Measurements from ENCODE around the gene MDH1.
"Not testable (repeated sequence)": the region's sequence is repeated elsewhere in the genome, so short reads cannot be mapped to it uniquely, and the experiment has no call there.

MDH1 gene

DNA sequence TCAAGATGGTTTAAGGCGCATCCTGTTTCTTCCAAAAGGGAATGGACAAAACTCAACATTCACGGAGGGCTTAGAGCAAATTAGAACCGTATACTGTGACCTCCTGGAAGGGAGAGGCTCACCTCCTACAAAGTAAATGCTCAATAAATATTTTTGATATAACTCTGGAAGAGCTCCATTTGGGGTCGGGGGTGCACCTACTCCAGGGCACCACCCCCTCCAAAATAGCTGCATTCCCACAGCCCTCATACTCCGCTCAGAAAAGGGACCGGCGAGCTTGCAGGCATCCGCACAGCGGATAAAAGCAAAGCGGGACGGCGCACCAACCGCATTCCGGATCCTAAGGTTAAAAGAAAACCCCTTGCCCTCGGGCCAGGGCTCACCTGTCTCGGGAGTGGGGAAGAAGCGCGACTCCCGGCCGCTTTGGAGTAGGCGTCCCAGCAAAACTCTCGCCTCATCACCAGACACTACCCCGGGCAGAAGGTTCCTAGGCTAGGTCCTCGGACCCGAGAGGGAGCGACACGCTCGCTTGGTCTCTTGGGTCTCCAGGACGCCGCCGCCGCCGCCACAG, 864 bp upstream of the MDH1 start:
- in situ Hi-C loops (cut with MboI; ENCODE audit: low sequenced_read_pairs) = no loop called here

DNA sequence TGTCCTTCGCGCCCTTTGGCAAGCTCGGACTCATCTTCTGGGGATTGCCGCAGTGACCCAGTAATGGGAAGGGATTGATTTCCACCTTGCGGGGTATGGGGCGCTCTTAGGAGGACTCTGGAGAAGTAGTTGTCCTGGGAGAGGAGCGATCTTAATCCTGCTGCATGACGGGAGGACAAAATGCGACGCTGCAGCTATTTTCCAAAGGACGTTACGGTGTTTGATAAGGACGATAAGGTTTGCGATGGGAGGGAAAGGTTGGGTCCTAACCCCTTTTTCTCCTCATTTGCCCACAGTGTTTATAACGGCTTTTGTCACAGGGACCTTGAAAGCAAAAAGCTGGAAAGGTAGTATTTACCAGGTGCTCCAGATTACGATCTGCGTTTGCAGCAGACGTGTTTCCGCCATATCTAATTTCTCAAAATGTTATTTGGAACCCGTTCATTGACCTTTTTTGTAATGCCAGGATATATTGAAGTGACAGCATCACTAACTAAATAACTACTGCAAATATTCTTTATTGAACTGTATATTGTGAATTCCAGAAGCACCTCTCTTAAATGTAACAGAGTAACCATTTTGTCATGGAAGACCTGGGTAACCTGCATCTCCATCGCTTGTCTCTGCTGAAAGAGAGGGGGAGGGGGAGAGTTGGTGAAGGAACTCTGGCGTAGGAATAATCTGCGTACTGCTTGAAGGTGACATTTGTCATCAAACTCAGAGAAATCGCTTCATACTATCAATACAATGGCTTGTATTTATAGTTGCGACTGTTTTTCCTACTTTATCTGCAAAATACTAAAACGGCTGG, 590 bp downstream of the MDH1 start:
- in situ Hi-C loops (cut with MboI; ENCODE audit: low sequenced_read_pairs) = no loop called here

DNA sequence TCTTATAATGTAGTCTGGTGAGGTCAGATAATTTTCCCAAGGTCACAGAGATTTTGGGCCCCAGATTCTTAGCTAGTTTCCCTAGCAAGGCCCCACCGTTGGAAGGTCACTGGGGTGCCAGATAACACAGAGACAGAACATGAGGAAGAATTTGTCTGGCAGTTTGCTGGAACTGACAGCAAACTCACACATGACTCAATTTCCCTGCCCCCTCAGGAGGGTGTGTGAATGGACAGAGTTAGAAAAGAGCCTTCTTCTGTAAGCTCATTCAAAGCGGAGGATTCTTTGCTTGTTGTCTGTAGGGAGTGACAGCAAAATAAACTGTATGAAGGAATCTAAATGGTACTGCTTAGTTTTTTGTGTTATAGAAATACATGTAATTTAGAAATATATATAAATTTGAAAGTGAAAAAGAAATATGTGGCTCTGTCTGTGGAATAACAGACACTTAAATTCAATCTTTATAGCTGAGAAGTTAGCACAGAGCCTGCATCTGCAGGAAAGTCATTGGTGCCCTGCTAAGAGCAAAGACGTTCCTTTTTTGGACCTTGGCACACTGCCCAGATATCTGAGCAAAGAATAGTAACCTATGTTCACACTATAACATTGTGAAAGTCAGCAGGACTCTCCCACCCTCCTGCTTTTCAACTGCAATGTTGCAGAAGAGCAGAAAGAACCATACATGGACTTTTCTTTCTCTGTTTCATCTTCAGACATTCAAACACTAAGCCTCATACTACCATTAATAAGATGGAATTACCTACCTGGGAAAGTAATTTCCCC, 2.1 kb downstream of the MDH1 start:
- in situ Hi-C loops (cut with MboI; ENCODE audit: low sequenced_read_pairs) = no loop called here

DNA sequence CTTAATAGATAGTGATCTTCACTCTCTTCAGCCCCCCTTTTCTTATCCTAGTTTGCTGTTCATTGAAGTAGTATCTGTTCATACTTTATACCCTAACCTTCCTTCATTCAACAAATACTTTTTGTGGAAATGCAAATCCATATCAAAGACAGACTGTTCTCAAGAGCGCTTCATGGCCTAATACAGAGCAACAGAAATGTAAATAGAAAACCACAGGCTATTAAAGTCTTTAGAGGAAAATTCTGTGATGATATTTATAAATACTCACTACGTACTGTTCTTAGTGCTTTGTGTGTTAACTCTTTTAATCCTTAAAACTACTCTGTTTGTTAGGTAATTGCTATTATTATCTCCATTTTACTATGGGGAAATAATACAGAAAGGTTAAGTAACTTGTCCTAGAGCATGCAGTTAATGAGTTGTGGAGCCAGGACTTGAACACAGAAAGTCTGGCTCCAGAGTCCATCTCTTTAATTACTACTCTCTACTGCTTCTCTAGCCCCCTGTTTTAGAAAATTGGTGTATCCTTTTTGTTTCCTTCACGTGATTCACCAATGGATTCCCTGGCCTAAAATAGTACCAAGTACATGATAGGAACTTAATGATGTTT, 2.9 kb downstream of the MDH1 start:
- in situ Hi-C loops (cut with MboI; ENCODE audit: low sequenced_read_pairs) = no loop called here

DNA sequence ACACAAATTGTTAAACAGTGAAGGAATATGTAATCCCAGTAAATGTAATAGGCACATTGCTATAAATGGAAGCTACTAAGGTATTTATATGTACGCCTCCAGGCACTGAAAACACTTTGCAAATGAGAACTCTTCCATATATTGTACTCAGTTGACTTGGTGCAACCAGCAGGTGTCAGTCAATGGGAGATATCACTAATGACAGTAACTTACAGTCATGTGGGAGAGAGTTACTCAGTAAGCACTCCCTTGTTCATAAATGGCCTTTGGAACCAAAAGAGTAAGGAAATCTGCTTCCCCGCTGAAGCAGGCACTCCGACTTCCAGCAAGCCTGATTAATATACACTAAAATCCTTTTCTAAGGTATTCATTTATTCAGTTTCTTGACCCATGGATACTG, 5.9 kb downstream of the MDH1 start:
- in situ Hi-C loops (cut with MboI; ENCODE audit: low sequenced_read_pairs) = no loop called here

DNA sequence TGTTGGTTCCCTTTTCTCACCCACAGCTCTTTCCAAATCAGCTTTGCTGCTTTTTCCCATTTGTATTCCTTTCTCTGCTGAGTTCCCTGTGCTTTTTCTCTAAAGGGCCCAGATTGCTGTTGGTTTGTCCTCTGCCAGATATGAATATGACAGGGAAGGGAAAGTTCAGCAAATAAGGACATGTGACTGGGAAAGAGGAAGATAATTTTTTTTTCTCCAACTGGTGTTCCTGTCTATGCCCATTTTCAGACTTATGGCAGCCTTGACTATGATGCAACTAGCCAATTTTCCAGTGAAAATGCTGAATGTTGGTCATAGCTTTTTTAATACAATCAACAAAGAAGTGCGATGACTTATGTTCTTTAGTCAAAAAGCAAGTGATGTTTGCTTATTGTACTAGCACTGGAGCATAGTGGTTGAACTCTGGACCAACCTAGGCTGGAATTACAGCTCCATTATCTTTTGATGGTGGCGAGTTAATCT, 7.7 kb downstream of the MDH1 start:
- in situ Hi-C loops (cut with MboI; ENCODE audit: low sequenced_read_pairs) = no loop called here

DNA sequence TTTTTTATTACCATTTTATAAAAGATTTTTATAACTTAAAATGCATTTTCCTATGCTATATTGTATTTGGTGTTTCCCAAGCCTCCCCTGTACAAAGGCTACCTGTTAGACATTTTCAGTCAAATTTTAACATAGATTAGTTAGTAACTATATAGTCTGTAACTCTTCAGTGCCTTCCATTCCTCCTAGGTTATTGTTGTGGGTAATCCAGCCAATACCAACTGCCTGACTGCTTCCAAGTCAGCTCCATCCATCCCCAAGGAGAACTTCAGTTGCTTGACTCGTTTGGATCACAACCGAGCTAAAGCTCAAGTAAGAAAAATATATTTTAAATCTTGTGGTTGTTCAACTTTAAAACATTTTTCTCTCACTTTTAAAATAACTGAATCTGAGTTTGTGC, 10.2 kb downstream of the MDH1 start:
- in situ Hi-C loops (cut with MboI; ENCODE audit: low sequenced_read_pairs) = no loop called here

DNA sequence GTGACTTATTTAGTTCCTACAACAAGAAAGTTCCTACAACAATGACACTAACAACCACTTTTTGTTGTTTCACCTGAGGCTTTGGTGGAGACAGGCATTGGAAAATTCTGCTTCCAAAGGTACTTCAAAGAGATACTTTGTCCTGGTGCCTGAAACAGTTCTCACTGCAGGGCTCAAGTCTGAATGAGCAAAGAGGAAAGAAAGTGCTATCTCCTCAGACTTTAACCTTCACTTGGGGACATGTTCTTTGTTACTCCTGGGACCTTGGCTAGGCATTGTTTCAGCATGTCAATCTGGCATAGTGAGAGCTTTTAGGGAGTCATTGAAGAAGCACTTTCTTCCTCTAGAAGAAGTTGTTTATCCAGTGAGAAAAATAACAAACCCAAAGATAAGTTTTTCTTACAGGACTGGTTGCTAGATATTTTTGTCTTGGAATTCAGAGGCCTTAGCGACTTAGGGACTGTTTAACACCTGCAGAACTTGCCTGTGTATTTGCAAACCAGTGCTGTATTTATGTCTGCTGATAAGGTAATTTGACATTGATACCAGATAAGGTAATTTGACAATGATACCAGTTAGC, 12.2 kb downstream of the MDH1 start:
- in situ Hi-C loops (cut with MboI; ENCODE audit: low sequenced_read_pairs) = no loop called here

DNA sequence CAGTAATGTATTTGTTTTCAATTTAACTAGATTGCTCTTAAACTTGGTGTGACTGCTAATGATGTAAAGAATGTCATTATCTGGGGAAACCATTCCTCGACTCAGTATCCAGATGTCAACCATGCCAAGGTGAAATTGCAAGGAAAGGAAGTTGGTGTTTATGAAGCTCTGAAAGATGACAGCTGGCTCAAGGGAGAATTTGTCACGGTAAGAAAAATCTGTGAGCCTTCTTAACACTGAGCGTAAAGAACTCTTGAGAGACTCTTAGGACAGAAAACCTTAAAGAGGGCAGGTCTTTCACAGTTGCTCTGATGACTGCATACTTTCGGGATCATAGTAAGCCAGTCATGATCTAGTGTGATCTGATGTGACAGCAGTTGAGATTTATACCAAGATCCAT, 15.9 kb downstream of the MDH1 start:
- in situ Hi-C loops (cut with MboI; ENCODE audit: low sequenced_read_pairs) = no loop called here

DNA sequence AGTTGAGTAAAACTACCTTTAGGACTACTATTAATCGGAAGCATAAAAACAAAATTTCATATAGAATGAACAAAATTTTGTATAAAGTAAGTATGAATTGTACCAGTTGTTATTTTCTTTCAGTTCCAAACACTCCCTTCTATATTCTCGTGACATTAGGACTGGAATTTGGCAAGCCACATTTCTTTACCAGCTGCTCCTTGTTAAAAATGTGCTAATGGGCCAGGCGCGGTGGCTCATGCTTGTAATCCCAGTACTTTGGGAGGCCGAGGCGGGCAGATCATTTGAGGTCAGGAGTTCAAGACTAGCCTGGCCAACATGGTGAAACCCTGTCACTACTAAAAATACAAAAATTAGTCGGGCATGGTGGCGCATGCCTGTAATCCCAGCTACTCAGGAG, 20.1 kb downstream of the MDH1 start:
- in situ Hi-C loops (cut with MboI; ENCODE audit: low sequenced_read_pairs) = not testable (repeated sequence)

DNA sequence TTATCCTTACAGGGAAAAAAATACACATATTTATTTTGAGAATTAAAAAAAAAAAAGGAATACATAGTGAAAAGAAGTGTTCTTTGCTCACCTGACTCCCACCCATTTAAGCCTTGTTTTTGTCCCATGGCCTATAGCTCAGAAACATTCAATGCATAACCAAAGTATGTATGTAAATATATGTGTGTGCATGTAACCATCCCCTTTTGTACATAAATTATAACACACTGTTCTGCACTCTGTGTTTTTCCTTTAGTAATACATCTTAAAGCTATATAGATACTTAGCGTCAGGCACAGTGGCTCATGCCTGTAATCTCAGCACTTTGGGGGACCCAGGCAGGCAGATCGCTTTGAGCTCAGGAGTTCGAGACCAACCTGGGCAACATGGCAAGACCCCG, 21.8 kb downstream of the MDH1 start:
- in situ Hi-C loops (cut with MboI; ENCODE audit: low sequenced_read_pairs) = no loop called here

DNA sequence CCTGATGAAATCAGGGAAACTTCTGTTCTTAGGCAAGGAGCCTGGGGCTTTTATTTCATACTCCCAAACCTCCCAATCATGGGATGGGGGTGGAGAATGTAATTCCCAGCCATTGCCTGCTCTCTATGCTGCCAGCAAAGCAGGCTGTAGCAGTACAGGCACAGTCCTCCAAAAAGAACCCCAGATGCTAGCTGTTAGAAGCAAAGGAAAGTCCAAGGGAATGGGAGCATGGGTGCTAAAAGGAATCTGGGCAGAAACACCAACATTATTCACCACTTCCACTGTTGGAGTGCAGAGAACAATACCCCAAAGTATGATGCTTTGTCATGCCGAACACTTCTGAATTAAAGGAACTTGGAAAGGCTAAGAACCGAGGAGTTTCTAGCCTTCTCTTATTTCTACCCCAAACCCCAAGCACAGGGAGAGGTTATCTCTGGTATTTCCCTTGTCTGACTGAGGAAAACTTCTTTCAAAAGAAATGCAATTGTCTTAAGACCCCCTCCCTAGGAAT, 24.7 kb downstream of the MDH1 start:
- in situ Hi-C loops (cut with MboI; ENCODE audit: low sequenced_read_pairs) = no loop called here

DNA sequence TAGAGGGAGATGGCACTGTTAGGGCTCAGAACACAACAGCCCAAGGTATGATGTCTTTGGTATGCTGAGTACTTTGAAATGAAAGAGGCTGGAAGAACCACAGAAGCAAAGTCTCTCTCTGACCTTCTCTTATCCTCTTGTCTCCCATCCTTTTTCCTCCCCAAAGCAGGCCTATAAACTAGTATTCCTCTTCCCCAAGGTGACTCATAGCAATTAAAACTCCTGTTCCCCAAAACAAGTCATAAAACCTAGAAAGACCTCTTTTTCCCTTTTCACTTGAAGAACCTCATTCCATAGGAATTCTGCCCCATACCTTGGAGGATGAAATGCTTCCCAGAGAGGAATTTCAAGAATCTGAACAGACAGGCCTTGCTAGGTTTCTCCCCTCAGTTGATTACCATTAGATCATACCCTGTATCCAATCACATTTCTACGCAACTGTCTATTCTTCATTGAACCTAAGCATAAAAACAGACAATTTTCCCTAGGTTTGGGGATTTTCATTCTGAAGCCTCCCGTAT, 25.7 kb downstream of the MDH1 start:
- in situ Hi-C loops (cut with MboI; ENCODE audit: low sequenced_read_pairs) = no loop called here

DNA sequence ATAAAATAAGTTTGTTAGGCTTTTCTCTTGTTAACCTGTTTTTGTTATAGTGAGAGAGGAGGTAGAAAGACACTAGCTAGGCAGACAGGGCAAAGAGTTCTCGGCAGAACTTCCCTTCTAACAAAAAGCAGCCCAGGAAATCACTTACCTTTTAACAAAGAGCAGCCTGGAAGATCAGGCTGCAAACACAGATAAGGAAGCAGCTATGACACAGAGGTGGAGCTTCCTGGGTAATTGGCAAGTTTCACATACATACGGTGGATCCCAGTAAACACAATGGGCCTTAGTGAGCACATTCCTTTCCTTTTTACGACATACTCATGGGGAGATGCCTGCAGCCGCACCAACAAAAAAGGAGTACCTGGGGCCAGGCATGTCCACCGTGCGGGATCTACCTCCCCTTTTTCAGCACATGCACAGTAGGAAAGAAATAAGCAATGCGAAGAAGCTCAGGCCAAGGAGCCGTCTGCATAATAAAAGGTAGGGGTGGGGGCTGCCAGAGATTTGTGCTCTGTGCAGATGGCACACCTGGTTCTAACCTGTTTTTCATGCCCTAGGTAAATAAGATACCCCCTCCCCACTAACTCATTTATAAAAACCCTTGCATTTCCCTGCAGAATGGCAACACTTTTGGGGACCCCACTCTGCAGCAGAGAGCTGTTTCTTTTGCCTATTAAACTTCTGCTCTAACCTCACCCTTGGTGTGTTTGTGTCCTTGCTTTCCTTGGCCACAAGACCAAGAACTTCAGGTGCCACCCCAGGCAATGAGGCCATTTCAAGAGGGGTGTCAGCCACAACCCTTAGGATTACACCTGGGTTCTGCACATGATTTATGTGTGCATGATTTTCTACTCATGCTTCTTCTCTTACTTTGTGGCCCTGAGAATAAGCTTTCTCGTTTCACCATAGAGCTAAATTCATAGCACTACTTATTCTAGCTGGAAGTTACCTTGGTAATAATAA, 26.5 kb downstream of the MDH1 start:
- in situ Hi-C loops (cut with MboI; ENCODE audit: low sequenced_read_pairs) = no loop called here

DNA sequence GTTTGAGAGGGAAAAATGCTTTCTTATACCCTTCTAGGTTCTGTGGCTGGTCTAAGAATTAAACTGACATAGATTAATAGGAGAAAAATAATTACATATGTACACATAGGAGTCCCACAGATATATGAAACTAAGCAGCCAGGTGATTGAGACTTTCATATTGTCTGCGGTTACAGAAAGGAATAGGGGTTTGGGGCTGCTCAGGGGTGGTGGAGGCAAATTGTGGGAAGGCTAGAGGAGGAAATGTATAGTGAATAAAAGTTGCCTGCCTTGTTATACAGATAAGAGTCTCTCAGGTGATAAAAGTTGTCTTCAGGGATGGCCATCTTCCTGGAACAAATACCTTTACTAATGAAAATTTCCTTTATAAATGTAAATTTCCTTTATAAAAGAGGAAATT, 28.6 kb downstream of the MDH1 start:
- in situ Hi-C loops (cut with MboI; ENCODE audit: low sequenced_read_pairs) = no loop called here

DNA sequence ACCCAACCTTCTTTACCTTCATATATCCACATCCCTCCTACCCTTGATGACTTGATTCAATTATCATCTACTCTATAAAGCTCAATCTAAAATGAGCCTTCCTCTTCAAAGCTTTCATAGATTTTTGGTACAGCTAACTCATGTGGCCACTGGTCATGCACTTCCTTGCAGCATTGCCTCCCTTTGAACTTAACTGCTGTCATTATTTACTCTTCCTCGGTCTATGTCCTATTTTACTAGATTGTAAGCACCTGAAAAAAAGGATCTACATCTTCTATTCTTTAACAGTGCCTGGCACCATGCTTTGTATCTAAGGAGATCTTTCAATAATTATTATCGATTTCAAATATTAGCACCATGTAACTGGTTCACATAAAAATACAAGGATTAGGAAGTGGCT, 30.6 kb downstream of the MDH1 start:
- in situ Hi-C loops (cut with MboI; ENCODE audit: low sequenced_read_pairs) = no loop called here

DNA sequence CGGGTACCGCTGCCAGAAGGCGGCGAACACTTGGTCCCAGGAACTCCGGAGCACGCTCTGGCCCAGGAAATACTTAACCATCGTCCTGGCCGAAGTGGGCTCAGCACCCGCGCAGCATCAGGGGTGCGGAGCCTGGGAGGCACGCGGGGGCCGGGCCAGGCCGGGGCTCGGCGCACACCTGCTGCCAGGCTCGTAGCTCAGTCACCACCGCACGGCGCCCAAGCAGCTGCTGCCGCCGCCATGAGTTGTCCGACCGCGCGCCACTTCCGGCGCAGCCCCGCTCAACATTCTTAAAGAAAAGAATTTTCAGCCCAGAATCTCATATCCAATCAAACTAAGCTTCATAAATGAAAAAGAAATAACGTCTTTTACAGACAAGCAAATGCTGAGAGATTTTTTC, 34.0 kb downstream of the MDH1 start:
- in situ Hi-C loops (cut with MboI; ENCODE audit: low sequenced_read_pairs) = no loop called here

DNA sequence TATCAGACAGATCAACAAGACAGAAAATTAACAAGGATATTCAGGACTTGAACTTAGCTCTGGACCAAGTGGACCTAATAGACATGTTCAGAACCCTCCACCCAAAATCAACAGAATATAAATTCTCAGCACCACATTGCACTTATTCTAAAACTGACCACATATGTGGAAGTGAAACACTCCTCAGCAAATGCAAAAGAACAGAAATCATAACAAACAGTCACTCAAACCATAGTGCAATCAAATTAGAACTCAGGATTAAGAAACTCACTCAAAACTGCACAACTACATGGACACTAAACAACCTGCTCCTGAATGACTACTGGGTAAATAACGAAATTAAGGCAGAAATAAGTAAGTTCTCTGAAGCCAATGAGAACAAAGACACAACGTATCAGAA, 35.0 kb downstream of the MDH1 start:
- in situ Hi-C loops (cut with MboI; ENCODE audit: low sequenced_read_pairs) = not testable (repeated sequence)

DNA sequence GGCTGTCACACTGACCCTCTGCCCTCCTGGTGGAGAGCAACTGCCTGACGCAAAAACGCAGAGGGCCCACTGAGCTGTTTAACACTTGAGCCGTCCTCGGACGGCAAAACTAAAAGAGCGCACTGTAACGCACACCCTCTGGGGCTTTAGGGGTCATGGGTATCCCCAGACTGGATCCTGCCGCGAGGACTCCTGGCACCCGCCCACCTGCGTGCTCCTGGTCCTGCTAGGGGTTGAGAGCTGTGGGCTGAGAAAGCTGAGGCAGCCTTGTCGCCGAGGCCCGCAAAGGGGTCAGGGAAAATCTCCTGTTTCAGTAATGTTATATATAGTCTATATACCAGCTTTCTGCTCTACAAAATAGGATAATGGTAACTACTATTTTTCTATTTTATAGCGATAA, 39.1 kb downstream of the MDH1 start:
- in situ Hi-C loops (cut with MboI; ENCODE audit: low sequenced_read_pairs) = no loop called here

All from HL-60/S4 treated with phorbol 12-myristate 13-acetate at 8.2 ng/mL for 4 days and 3 days (cell line).